ENCODE measurements around the gene SMAD3. TPM values are rescaled to one million over a fixed set of nuclear protein-coding genes. Genes with fewer than 3 reads are reported as not detected.

The SMAD3 gene
- total RNA-seq, 1 donor: 67.8 TPM

DNA sequence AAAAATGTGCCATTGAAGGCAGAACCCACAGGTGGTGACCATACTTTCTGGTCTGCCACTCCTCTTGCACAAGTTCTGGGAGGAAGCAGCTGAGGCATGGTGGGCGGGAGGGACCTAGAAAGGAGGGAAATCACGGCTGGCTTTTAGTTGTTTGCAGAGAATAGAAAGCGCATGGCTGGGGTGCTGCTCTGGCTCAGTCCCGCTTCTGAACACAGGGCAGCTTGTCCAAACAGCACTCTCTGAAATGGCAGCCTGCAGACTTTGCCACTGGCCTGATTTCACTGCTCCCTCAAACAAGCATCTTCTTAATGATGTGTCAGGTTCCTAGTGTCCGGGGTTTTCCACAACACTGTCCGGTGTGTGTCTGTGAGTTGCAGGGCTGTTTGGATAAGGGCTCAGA is 112.3 kb downstream of the SMAD3 start:
- no peak overlapping the region for H3K4me3 ChIP-seq (ENCODE audit: low read depth, low read length)
- DNase-seq (ENCODE audit: low read depth): peak; percentile 77
- TF ChIP-seq, protein P1, sequence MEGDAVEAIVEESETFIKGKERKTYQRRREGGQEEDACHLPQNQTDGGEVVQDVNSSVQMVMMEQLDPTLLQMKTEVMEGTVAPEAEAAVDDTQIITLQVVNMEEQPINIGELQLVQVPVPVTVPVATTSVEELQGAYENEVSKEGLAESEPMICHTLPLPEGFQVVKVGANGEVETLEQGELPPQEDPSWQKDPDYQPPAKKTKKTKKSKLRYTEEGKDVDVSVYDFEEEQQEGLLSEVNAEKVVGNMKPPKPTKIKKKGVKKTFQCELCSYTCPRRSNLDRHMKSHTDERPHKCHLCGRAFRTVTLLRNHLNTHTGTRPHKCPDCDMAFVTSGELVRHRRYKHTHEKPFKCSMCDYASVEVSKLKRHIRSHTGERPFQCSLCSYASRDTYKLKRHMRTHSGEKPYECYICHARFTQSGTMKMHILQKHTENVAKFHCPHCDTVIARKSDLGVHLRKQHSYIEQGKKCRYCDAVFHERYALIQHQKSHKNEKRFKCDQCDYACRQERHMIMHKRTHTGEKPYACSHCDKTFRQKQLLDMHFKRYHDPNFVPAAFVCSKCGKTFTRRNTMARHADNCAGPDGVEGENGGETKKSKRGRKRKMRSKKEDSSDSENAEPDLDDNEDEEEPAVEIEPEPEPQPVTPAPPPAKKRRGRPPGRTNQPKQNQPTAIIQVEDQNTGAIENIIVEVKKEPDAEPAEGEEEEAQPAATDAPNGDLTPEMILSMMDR (IDR thresholded peaks at IDR 0.05; ENCODE audit: insufficient read depth, low read depth, low read length): no peak

DNA sequence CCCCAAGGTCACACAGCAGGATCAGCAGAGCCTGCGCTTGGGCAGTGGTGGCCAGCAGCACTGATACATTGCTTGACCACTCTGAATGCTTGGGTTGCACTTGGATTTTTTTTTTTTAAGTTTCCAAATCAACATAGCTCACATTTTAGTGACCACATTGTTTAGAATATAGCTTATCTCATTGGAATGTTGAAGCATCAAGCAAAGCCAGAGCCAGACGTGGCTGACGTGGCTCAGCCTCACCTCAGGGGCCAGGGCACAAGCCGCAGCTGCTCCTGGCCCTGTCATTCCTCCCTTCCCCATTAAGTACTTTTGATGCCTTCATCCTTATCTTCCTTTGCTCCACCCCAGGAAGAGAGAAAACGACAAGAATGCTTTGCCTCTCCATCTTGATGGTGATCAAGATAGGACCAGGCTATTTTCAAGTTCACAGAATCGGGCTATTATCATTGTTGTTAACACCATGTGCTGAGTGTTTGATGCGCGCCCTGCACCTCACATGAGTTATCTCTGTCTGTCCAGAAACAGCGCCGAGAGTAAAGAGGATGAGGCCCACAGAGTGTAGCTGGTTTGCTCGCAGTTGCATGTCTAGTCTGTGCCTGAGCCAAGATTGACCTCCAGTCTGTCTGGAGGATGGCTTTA is 113.3 kb downstream of the SMAD3 start:
- TF ChIP-seq, protein P1 (IDR thresholded peaks at IDR 0.05; ENCODE audit: insufficient read depth, low read depth, low read length): no peak
- DNase-seq (ENCODE audit: low read depth): peak; percentile 99
- H3K4me3 ChIP-seq (ENCODE audit: low read depth, low read length): no peak overlapping the region

DNA sequence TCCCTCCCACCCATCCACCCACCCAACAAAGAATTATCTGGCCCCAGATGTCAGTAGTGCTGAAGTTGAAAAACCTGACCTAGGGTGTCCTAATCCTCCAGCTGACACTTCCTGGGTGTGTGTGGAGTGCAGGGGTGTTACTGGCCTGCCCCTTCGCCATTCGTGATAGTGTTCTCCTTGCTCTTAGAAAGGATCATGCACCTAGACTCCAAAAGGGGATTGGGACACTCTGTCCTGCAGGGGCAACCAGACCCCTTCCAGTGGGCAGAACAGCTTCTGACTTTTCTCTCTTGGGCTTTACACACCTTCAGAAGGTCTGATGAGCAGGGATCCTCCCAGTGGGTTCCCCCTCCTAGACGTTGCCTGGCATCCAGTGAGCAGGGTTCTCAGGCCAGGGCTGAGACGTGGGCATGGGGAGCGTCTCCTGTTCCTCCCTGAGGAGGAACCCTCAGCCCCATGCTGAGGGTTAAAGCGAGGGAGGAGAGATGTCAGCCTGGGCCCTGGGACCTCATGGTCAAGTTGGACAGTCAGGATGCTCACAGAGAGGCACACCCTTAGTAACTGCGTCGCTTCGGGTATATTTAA is 114.1 kb downstream of the SMAD3 start:
- H3K4me3 ChIP-seq (ENCODE audit: low read depth, low read length): no peak overlapping the region
- DNase-seq (ENCODE audit: low read depth): no peak
- TF ChIP-seq, protein P1 (IDR thresholded peaks at IDR 0.05; ENCODE audit: insufficient read depth, low read depth, low read length): no peak

DNA sequence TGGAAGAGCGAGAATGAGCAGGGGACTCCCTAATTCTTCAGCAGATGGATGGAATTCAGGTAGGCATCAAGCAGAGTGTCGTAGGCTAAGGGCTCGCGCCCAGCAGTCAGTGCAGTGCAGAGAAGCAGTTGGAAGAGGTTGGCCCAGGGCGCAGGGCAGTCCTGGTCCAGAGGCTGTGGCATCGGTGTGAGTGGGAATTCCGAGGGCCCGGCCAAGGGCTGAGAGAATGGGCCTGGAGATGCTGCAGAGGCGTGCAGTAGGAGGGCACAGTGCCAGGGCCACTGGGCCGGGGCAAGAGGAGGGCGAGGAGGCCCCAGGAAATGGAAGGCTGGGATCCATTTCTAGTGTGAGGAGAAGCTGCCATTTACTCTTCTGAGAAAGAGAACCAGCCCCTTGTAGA is 114.6 kb downstream of the SMAD3 start:
- DNase-seq (ENCODE audit: low read depth): no peak
- TF ChIP-seq, protein P1 (IDR thresholded peaks at IDR 0.05; ENCODE audit: insufficient read depth, low read depth, low read length): no peak

DNA sequence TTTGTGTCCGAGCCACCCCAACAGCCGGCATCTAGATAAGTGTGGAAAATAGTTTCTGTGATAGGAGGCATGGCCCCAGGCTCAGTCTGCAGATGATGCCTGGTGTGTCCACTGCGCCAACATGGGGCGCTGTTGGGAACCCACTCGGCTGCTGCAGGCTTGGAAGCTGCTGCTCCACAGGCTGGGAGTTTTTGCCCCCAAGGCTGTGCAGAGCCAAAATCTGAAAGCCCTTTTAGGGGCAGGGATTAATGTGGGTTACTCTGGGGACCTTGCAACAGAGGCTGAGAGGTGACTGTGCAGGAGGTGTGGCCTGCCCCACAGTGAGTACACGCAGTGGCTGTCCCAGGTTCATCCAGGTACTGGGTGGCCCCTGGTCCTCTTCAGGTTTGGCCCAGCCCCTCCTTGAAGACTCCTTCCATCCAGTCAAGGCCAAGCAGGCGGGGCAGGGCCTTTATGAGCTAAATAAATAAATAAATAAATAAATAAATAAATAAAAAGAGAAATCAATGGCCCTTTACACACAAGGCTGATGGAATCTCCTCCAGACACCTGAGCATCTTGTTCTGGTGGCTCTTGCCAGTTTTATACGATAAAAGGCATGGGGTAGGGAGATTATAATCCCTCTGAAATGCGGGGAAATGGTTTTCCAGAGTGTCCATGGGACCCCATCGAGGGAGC is 115.3 kb downstream of the SMAD3 start:
- no peak for DNase-seq (ENCODE audit: low read depth)
- TF ChIP-seq, protein P1 (IDR thresholded peaks at IDR 0.05; ENCODE audit: insufficient read depth, low read depth, low read length): no peak

More for the DNA sequence above, 114.6 kb downstream of the SMAD3 start:
- no peak overlapping the region for H3K4me3 ChIP-seq (ENCODE audit: low read depth, low read length)

DNA sequence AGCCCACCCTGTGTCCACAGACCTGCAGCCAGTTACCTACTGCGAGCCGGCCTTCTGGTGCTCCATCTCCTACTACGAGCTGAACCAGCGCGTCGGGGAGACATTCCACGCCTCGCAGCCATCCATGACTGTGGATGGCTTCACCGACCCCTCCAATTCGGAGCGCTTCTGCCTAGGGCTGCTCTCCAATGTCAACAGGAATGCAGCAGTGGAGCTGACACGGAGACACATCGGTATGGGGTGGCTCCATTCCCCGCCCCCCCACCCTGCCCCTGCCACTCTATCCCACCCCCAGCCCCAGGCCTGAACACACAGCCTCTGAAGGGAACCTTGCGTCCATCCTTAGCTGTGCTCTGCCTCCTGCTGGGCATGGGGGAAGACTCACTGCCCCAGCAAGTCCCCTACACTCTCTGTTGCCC is 115.8 kb downstream of the SMAD3 start:
- no peak overlapping the region for H3K4me3 ChIP-seq (ENCODE audit: low read depth, low read length)
- TF ChIP-seq, protein P1 (IDR thresholded peaks at IDR 0.05; ENCODE audit: insufficient read depth, low read depth, low read length): no peak
- no peak for DNase-seq (ENCODE audit: low read depth)

More for the DNA sequence above, 115.3 kb downstream of the SMAD3 start:
- no peak overlapping the region for H3K4me3 ChIP-seq (ENCODE audit: low read depth, low read length)
